ENCODE results near the gene HSPD1.
"Not testable (repeated sequence)": the region's sequence is repeated elsewhere in the genome, so short reads cannot be mapped to it uniquely, and the experiment has no call there.

Gene HSPD1

GRCh38 chr2:197464175-197464574 is 35.5 kb downstream of the HSPD1 start:
- peaks cover 3% of the 10 kb centered on the region; the same call in 1 of the 2 replicates for H3K36me3 ChIP-seq (ENCODE audit: control insufficient read depth, insufficient read depth, low read length)
- no peaks in the 10 kb centered on the region for H3K4me1 ChIP-seq (ENCODE audit: control insufficient read depth, insufficient read depth, low read length)
- H3K9me3 ChIP-seq (ENCODE audit: control insufficient read depth, insufficient read depth, low read length) = no peaks in the 10 kb centered on the region
- no peaks in the 10 kb centered on the region for H3K27me3 ChIP-seq (ENCODE audit: control insufficient read depth, insufficient read depth, low read length)
- no peak overlapping the region for H3K27ac ChIP-seq (ENCODE audit: low read length)
- no peak for DNase-seq (ENCODE audit: low read depth, low spot score)
- WGBS (ENCODE audit: insufficient coverage, insufficient read length) = no CpG with 5 or more reads among the region's 1 CpG
- no peak overlapping the region for H3K4me3 ChIP-seq (ENCODE audit: low read length)

GRCh38 chr2:197461057-197461456 is 38.6 kb downstream of the HSPD1 start:
- Histone ChIP-seq H3K4me1 (ENCODE audit: control insufficient read depth, insufficient read depth, low read length) (no peaks in the 10 kb centered on the region), H3K27ac (ENCODE audit: low read length) (no peak overlapping the region), H3K27me3 (ENCODE audit: control insufficient read depth, insufficient read depth, low read length) (no peaks in the 10 kb centered on the region), H3K4me3 (ENCODE audit: low read length) (no peak overlapping the region), H3K36me3 (ENCODE audit: control insufficient read depth, insufficient read depth, low read length) (peaks cover 3% of the 10 kb centered on the region; the same call in 1 of the 2 replicates), H3K9me3 (ENCODE audit: control insufficient read depth, insufficient read depth, low read length) (no peaks in the 10 kb centered on the region)
- DNase-seq (ENCODE audit: low read depth, low spot score) = no peak
- no CpG with 5 or more reads among the region's 2 CpGs for WGBS (ENCODE audit: insufficient coverage, insufficient read length)

- no peak overlapping the region for H3K4me3 ChIP-seq (ENCODE audit: low read length)
- DNase-seq (ENCODE audit: low read depth, low spot score) = no peak
- no CpG with 5 or more reads among the region's 4 CpGs for WGBS (ENCODE audit: insufficient coverage, insufficient read length)
- H3K27me3 ChIP-seq (ENCODE audit: control insufficient read depth, insufficient read depth, low read length) = no peaks in the 10 kb centered on the region
- no peaks in the 10 kb centered on the region for H3K9me3 ChIP-seq (ENCODE audit: control insufficient read depth, insufficient read depth, low read length)
- H3K36me3 ChIP-seq (ENCODE audit: control insufficient read depth, insufficient read depth, low read length) = peaks cover 3% of the 10 kb centered on the region; the same call in 1 of the 2 replicates
- no peak overlapping the region for H3K27ac ChIP-seq (ENCODE audit: low read length)
- H3K4me1 ChIP-seq (ENCODE audit: control insufficient read depth, insufficient read depth, low read length) = no peaks in the 10 kb centered on the region
These were observed 39.0 kb downstream of the HSPD1 start for GRCh38 chr2:197460649-197461048.

GRCh38 chr2:197455428-197455827 is 44.2 kb downstream of the HSPD1 start:
- no CpG with 5 or more reads among the region's 1 CpG for WGBS (ENCODE audit: insufficient coverage, insufficient read length)

GRCh38 chr2:197454923-197455322 is 44.7 kb downstream of the HSPD1 start:
- Histone ChIP-seq H3K27ac (ENCODE audit: low read length) (no peak overlapping the region), H3K36me3 (ENCODE audit: control insufficient read depth, insufficient read depth, low read length) (no peaks in the 10 kb centered on the region), H3K4me1 (ENCODE audit: control insufficient read depth, insufficient read depth, low read length) (no peaks in the 10 kb centered on the region), H3K27me3 (ENCODE audit: control insufficient read depth, insufficient read depth, low read length) (no peaks in the 10 kb centered on the region), H3K4me3 (ENCODE audit: low read length) (no peak overlapping the region), H3K9me3 (ENCODE audit: control insufficient read depth, insufficient read depth, low read length) (no peaks in the 10 kb centered on the region)
- DNase-seq (ENCODE audit: low read depth, low spot score) = no peak
- WGBS (ENCODE audit: insufficient coverage, insufficient read length) = no CpG with 5 or more reads among the region's 2 CpGs

More at GRCh38 chr2:197455428-197455827, 44.2 kb downstream of the HSPD1 start:
- DNase-seq (ENCODE audit: low read depth, low spot score) = no peak
- Histone ChIP-seq H3K36me3 (ENCODE audit: control insufficient read depth, insufficient read depth, low read length) (no peaks in the 10 kb centered on the region), H3K27me3 (ENCODE audit: control insufficient read depth, insufficient read depth, low read length) (no peaks in the 10 kb centered on the region), H3K4me3 (ENCODE audit: low read length) (no peak overlapping the region), H3K27ac (ENCODE audit: low read length) (no peak overlapping the region), H3K9me3 (ENCODE audit: control insufficient read depth, insufficient read depth, low read length) (no peaks in the 10 kb centered on the region), H3K4me1 (ENCODE audit: control insufficient read depth, insufficient read depth, low read length) (no peaks in the 10 kb centered on the region)

- no peak for DNase-seq (ENCODE audit: low read depth, low spot score)
- Histone ChIP-seq H3K36me3 (ENCODE audit: control insufficient read depth, insufficient read depth, low read length) (no peaks in the 10 kb centered on the region), H3K27me3 (ENCODE audit: control insufficient read depth, insufficient read depth, low read length) (no peaks in the 10 kb centered on the region), H3K9me3 (ENCODE audit: control insufficient read depth, insufficient read depth, low read length) (no peaks in the 10 kb centered on the region), H3K4me3 (ENCODE audit: low read length) (peak overlapping the region; percentile 77), H3K4me1 (ENCODE audit: control insufficient read depth, insufficient read depth, low read length) (no peaks in the 10 kb centered on the region), H3K27ac (ENCODE audit: low read length) (no peak overlapping the region)
- WGBS (ENCODE audit: insufficient coverage, insufficient read length) = no CpG with 5 or more reads among the region's 11 CpGs
These were observed 45.7 kb downstream of the HSPD1 start for GRCh38 chr2:197453914-197454398.

GRCh38 chr2:197453123-197453913 is 46.3 kb downstream of the HSPD1 start, which contains the start of gene COQ10B:
Gene COQ10B, plus strand, starts transcription at chr2:197453552. Its CDS starts 9 bp downstream, at chr2:197453561.
- no peaks in the 10 kb centered on the region for H3K9me3 ChIP-seq (ENCODE audit: control insufficient read depth, insufficient read depth, low read length)
- H3K4me3 ChIP-seq (ENCODE audit: low read length) = peak within 1 kb of the TSS; percentile 77
- DNase-seq (ENCODE audit: low read depth, low spot score) = peak; percentile 100
- WGBS (ENCODE audit: insufficient coverage, insufficient read length) = no CpG with 5 or more reads among the region's 70 CpGs
- H3K27me3 ChIP-seq (ENCODE audit: control insufficient read depth, insufficient read depth, low read length) = no peaks in the 10 kb centered on the region
- H3K36me3 ChIP-seq (ENCODE audit: control insufficient read depth, insufficient read depth, low read length) = no peaks in the 10 kb centered on the region
- H3K27ac ChIP-seq (ENCODE audit: low read length) = no peak within 1 kb of the TSS
- H3K4me1 ChIP-seq (ENCODE audit: control insufficient read depth, insufficient read depth, low read length) = no peaks in the 10 kb centered on the region

GRCh38 chr2:197452754-197453122 is 46.9 kb downstream of the HSPD1 start:
- no peaks in the 10 kb centered on the region for H3K27me3 ChIP-seq (ENCODE audit: control insufficient read depth, insufficient read depth, low read length)
- WGBS (ENCODE audit: insufficient coverage, insufficient read length) = no CpG with 5 or more reads among the region's 11 CpGs

GRCh38 chr2:197450935-197451358 is 48.7 kb downstream of the HSPD1 start:
- not testable (repeated sequence) for H3K4me1 ChIP-seq (ENCODE audit: control insufficient read depth, insufficient read depth, low read length); H3K27me3 ChIP-seq (ENCODE audit: control insufficient read depth, insufficient read depth, low read length); H3K36me3 ChIP-seq (ENCODE audit: control insufficient read depth, insufficient read depth, low read length); H3K9me3 ChIP-seq (ENCODE audit: control insufficient read depth, insufficient read depth, low read length); DNase-seq (ENCODE audit: low read depth, low spot score); H3K4me3 ChIP-seq (ENCODE audit: low read length); H3K27ac ChIP-seq (ENCODE audit: low read length)
- WGBS (ENCODE audit: insufficient coverage, insufficient read length) = no CpG with 5 or more reads among the region's 6 CpGs

More at GRCh38 chr2:197452754-197453122, 46.9 kb downstream of the HSPD1 start:
- Histone ChIP-seq H3K9me3 (ENCODE audit: control insufficient read depth, insufficient read depth, low read length) (no peaks in the 10 kb centered on the region), H3K36me3 (ENCODE audit: control insufficient read depth, insufficient read depth, low read length) (no peaks in the 10 kb centered on the region), H3K27ac (ENCODE audit: low read length) (no peak overlapping the region), H3K4me3 (ENCODE audit: low read length) (peak overlapping the region; percentile 51; the same call in 1 of the 2 replicates), H3K4me1 (ENCODE audit: control insufficient read depth, insufficient read depth, low read length) (no peaks in the 10 kb centered on the region)
- no peak for DNase-seq (ENCODE audit: low read depth, low spot score)

- Histone ChIP-seq H3K4me1 (ENCODE audit: control insufficient read depth, insufficient read depth, low read length) (no peaks in the 10 kb centered on the region), H3K27ac (ENCODE audit: low read length) (no peak overlapping the region), H3K27me3 (ENCODE audit: control insufficient read depth, insufficient read depth, low read length) (no peaks in the 10 kb centered on the region), H3K9me3 (ENCODE audit: control insufficient read depth, insufficient read depth, low read length) (no peaks in the 10 kb centered on the region), H3K36me3 (ENCODE audit: control insufficient read depth, insufficient read depth, low read length) (no peaks in the 10 kb centered on the region), H3K4me3 (ENCODE audit: low read length) (no peak overlapping the region)
- no peak for DNase-seq (ENCODE audit: low read depth, low spot score)
- WGBS (ENCODE audit: insufficient coverage, insufficient read length) = no CpG with 5 or more reads among the region's 25 CpGs
These were observed 49.2 kb downstream of the HSPD1 start for GRCh38 chr2:197450465-197450864.

GRCh38 chr2:197446844-197447243 is 52.8 kb downstream of the HSPD1 start:
- Histone ChIP-seq H3K36me3 (ENCODE audit: control insufficient read depth, insufficient read depth, low read length) (no peaks in the 10 kb centered on the region), H3K27ac (ENCODE audit: low read length) (no peak overlapping the region), H3K27me3 (ENCODE audit: control insufficient read depth, insufficient read depth, low read length) (no peaks in the 10 kb centered on the region), H3K4me3 (ENCODE audit: low read length) (no peak overlapping the region), H3K4me1 (ENCODE audit: control insufficient read depth, insufficient read depth, low read length) (no peaks in the 10 kb centered on the region), H3K9me3 (ENCODE audit: control insufficient read depth, insufficient read depth, low read length) (no peaks in the 10 kb centered on the region)
- DNase-seq (ENCODE audit: low read depth, low spot score) = no peak
